ENCODE results near the gene GCN1.

Gene GCN1

GRCh38 chr12:120136093-120136770, 58.3 kb downstream of the GCN1 start:
- DNase-seq, result no peak

DNA sequence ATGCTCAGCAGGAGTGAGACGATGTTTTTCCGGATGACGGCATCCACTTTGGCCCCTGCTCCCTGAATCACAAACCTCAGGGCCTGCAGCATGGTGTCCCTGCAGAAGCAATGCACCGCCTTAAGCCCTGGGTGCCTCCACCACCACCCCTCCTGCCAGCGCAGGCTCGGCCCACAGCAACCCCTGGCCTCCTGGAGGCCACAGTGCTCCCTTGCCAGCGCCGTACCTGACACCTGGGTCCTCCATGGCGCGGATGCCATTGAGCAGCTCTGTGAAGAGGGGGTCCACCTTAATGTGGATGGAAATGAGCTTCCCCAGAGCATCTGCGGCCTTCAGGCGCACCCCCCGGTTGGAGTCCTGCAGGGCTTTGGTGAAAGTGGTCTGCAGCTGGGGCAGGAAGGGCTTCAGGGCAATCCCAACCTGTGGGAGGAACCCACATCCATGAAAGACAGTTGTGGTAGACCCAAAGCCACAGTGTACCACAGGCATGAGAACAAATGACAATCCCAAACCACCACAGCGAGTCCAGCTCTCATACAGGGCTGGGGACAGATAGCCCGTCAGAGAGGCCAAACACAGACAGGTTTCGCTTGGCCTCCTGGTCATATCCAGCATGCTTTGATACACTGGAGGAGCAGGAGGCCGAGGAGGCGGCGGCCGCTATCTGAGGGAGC, 60.1 kb downstream of the GCN1 start:
- no peak for DNase-seq

DNA sequence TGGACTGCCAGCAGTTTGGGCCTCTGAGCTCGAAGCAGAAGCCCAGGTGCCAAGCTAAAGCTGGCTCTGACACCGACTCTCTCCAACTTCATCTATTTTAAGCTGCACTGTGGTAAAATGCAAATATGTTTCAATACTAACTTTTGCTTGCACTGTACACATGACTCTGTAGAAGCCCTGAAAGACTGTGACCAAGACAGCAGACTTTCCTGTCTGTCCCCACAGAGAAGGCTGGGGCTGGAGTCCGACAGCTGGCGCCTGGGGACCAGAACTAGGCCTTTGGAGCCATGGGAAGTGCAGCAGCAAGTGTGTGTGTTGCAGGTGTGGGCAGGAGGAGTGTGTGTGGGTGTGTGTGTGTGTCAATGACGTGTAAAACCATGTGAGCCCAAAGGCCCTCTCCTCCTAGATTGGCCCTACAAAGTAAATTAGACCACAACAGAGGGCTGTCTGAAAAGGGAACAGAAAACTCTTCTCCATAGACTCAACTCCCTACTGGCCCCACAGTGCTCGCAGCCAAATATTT, 61.6 kb downstream of the GCN1 start:
- no peak for DNase-seq

DNA sequence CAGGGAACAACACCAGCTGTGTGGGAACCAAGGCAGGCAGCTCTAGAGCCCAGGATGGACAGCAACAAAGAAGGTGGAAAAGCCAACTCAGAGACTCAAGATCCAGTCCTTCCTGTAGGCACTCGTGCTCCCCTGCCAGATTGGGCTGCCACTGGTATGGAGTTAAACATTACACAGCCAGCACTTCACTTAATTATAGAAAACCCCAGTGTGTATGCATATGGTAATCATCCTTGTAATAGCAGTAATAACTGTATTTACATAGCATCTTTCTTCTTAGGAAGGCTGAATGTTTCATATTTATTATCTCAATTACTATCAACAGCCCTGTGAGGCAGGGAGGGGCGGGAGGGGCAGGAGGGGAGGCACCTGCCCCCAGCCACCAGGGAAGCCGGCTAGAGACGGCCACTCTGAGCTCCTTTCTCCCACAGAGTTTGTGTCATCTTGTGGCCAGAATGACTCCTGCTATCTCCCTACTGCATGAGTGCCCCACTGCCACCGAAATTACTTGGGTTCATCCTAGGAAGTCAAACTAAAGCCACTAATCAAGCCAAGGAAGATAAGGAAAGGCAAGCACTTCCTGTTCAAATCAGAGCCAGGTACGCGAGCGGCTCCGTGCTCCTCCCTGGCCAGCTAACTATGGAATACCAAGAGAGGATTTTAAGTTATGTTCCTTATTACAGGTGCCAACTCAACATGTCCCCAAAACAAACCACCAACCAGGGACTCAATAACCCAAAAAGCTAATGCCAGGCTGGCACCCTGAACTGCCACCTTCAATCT, 62.3 kb downstream of the GCN1 start:
- DNase-seq, result no peak

DNA sequence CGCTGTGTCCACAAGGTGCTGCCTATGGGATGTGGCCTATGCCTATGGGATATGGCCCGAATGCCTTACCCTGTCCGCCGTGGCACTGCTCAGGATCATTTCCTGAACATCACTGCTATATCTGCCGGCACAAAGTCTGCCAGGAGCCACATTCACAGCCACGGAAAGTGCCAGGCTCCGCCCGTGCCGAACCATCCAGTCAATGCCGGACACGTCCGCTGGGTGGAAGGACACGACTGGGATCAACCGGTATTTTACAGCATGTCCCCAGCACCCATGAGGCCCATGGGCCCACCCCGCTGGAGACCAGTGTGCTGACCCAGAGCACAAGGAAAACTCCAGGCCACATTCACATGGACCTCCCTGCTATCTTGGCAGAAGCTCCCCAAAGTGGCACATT, 63.4 kb downstream of the GCN1 start:
- no peak for DNase-seq

- no peak for DNase-seq
These were observed 64.5 kb downstream of the GCN1 start for GRCh38 chr12:120130011-120130410.

GRCh38 chr12:120126635-120127005, 67.9 kb downstream of the GCN1 start:
- DNase-seq, result no peak

DNA sequence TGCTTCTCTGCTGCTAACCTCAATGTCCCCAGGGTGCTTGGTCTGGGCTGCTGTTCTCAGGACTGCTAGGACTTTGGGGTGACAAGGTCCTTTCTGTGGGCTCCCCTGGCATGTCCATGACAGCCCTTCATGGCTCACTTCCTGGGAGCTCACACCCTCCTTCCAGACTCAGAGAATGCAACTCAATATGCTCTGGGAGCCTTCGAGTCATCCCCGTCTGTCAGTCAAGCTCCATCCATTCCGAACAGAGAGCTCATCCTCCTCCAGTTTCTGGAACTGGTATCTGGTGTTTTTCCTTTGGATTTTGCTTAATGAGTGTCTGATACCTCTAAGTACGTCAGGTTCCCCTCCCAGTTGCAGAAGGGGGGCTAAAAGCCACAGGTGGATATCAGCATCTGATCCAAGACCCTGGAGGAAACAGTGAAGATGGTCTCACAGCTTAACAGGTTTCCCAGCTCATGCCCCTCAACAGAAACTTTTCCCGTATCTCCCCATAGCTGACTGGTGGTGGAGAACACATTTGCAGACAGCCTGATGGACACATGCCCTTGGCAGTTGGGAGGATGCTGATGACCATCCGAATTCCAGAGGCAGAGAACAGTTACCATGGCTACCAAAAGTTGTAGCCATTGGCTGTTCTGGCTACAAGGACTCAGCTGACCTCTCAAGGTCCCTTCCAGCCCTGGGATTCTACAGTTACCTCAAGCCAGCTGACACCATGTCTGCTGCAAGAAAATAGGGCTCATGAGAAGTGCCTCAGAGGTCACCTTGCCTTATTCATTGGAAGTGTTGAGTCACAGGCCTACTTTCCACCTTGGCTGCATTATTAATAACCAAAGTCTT, 68.5 kb downstream of the GCN1 start:
- DNase-seq, result peak; percentile 37

- no peak for DNase-seq
These were observed 69.5 kb downstream of the GCN1 start for GRCh38 chr12:120125029-120125428.

DNA sequence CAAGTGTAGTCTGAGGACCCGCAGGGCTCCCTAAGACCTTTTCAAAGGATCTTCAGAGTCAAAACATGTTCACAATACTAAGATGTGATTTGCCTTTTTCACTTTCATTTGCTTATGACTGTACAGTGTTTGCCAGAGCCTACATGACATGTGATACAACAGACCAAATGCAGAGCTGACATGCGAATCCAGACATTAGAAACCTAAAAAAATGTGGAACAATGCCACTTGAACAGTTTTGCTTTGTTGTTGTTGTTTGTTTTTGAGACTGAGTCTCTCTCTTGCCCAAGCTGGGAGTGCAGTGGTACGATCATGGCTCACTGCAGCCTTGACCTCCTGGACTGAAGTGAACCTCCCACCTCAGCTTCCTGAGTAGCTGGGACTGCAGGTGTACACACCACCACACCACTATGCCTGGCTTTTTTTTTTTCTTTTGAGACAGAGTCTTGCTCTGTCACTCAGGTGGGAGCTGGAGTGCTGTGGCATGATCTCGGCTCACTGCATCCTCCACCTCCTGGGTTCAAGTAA, 72.7 kb downstream of the GCN1 start:
- DNase-seq, result no peak

- no peak for DNase-seq
These were observed 73.2 kb downstream of the GCN1 start for GRCh38 chr12:120121343-120121742.

DNA sequence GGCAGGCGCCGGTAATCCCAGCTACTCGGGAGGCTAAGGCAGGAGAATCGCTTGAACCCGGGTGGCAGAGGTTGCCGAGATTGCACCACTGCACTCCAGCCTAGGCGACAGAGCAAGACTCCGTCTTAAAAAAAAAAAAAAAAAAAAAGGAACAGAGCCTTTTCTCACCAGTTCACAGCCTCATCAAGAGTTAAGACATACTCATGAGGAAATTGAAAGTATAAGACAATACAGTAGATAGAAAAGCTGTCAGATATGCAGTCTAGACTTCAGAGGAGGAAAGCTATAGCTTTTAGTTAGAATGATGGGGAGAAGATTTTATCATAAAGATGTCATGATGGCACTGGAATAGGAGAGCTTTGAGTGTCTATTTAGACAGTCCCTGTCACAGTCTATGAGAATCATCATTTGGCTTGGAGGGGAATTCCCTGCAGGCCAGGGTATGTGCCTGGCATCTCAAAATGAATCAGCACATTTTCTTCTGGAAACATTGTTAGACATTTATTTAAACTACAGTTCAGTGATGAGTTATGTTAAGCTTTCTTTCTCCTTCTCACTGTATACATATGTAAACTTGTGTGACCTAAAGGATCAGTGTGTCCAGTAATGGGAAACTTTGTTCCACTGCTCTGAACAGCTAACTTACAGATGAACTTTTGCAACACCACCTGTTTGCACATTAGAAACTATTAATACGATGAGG, 75.1 kb downstream of the GCN1 start:
- DNase-seq, result peak; percentile 63

DNA sequence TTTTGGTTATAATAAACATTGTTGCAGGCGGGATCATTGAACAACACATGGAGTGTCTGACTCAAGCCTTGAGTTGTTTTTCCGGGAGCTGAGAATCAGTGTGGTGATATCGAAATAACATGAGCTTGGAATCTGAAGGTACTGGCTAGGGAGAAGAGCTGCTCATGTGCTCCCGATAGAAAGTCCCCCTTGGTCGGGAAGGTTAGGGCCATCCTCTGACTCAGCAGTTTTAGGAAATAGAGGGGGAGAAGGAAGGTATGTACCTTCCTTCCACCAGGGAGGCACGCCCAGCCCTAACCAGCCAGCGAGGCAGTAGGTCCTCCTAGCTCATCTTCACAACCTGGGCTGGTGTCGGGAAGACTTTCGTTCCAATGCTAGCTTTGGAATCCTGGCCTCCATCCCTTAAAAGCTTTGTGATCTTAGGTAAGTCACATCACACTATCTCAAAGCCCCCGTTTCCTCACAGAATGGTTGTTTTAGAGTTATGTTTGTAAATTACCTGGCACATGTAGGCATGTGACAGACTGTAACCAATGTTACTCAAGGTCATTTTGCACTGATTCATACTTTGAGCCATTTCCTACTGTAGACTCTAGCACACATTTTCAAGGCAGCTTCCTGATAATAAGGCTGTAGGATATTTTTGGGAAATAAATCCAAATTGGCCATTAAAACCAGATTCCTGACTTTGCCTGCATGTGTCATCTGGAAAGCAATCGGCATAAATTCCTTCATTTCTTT, 76.0 kb downstream of the GCN1 start:
- DNase-seq, result no peak

DNA sequence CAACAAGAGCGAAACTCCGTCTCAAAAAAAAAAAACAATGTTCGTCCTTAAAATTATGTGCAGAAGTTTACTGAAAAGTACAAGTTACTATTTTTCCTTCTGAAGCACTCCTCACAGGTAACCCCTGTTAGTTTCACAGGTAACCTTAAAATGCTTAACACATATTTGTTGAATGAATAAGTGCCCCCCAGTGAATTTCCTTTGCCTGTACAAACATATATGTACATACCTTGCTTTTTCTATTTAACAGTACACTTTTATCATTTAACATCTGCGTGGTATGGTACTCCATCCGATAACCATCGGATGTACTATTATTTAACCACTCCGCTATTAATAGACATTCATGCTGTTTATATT, 76.6 kb downstream of the GCN1 start:
- no peak for DNase-seq

DNA sequence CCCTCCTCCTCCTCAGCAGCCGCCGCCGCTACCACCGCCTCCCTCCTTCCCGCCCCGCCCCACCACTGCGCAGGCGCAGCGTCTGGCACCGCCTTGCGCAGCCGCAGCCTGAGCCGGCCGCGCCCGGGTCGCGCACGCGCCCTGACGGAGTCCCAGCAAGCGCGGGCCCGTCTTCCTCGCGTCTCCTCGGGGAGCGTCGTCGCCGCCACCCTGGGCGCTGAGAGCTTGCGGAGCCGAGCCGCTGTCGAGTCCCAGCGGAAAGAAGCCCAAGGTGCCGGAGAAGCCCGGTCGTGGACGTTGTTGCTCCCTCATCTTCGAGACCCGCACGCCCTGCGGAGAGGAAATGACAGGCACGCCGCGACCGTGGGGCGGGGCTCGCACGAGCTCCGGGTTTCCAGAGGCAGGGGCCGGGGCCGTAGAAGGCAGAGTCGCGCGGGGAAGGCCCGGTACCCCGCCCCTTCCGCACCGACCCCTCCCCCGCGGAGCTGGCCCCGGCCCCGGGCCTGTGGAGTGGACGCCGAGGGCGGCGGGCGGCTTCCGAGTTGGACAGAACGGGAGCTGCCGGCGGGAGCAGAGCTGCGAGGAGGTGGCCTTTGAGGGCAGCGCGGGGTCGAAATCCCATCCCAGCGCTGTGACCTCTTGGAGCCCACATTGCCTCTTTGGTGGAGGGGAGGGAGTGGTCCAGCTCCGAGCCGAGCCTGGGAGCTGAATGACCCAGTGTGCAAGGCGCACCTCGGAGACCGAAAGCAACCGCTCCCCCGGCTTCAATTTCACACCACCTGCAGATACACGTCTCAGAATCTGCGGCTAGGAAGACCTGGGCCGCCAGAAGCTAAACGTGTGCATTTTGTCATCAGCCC, 77.5 kb downstream of the GCN1 start:
- peak; percentile 98 for DNase-seq

GRCh38 chr12:120116441-120116791, 78.1 kb downstream of the GCN1 start, which contains the start of gene RAB35:
Gene RAB35 (minus strand): TSS chr12:120116753. CDS start chr12:120116650, 103 bp downstream.
- no peak for DNase-seq

DNA sequence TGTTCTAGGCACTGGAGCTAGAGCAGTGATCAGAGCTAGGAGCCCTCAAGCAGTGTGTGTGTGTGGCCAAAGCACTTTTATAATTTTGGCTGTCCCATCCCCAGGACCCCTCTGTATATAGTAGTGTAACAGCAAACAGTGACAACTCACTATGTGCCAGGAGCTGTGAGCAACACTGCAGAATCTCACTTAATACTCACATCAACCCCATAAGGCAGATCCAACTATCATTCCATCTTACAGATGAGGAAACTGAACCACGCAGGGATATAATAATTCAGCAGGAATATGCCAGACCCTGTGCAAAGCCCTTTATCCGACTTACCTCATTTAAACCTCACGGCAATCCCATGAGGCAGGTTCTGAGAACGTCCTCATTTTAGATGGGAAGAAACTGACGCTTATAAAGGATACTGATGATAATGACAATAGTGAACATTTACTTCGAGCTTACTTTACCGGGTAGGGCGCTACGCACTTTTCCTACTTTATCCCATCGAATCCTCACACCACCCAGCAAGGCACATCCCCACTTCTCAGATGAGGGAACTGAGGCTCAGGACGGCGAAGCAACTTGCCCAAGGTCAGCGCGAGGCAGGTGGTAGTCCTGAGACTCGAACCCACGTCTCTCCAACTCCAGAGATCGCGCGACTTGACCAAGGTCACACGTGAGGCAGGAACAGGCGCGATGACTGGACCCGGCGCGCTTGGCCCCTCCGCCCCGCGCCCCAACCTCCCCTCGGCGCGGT, 78.6 kb downstream of the GCN1 start:
- DNase-seq, result peak; percentile 59

DNA sequence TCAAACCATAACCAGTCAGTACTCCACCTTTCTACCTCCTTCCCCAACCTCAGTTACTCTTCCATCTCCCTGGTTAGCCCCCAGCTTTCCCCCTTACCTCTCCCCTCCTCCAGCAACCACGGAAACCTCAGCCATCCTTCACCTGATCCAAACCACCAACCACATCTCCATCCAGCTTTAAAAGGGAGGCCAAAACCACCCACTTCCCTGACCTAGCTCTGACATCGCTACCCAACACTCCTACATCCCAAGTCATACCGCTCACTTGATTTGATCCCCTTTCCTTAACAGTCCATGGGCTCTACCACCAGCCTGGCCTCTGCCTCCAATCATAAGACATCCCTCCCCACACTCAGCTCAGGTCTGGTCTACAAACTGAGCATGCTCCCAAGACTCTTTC, 79.4 kb downstream of the GCN1 start:
- DNase-seq, result no peak
